Mesendoderm (in vitro differentiated cells): ENCODE results near the gene EPN2.

ENCODE experiments used
- DNase-seq: peaks from one replicate; pipeline ENCODE4 v3.0.0; 2013
- H2AK5ac ChIP-seq: 2 replicates; pipeline ENCODE4 v1.6.1; 2013; ENCODE audit warnings: low read length, inconsistent platforms
- H2BK120ac ChIP-seq: 2 replicates; pipeline ENCODE4 v1.6.1; 2013; ENCODE audit warnings: low read depth, mild to moderate bottlenecking, low read length, moderate library complexity, mixed read lengths
- H2BK15ac ChIP-seq: replicated peaks from 2 replicates; pipeline ENCODE4 v1.6.1; 2013; ENCODE audit warnings: low read depth, mild to moderate bottlenecking, moderate library complexity
- H2BK5ac ChIP-seq: 2 replicates; pipeline ENCODE4 v1.6.1; 2013; ENCODE audit warnings: low read length, inconsistent platforms
- H3K18ac ChIP-seq: 2 replicates; pipeline ENCODE4 v1.6.1; 2013; ENCODE audit warnings: mild to moderate bottlenecking, low read length, mixed read lengths
- H3K23ac ChIP-seq: one replicate; pipeline ENCODE4 v1.6.1; 2013; ENCODE audit warnings: low read length
- H3K27ac ChIP-seq: 2 replicates; pipeline ENCODE4 v1.5.1; 2013; ENCODE audit warnings: low read depth, mild to moderate bottlenecking, inconsistent platforms, low read length, moderate library complexity
- H3K27me3 ChIP-seq: 2 replicates; pipeline ENCODE4 v1.6.1; 2013; ENCODE audit warnings: low read length, control low read depth, mild to moderate bottlenecking, inconsistent platforms; ENCODE audit not compliant: insufficient read depth, poor library complexity
- H3K36me3 ChIP-seq: 2 replicates; pipeline ENCODE4 v1.6.1; 2013; ENCODE audit warnings: low read length, inconsistent platforms; ENCODE audit not compliant: control insufficient read depth, insufficient read depth
- H3K4ac ChIP-seq: one replicate; pipeline ENCODE4 v1.6.1; 2013; ENCODE audit warnings: low read depth, mild to moderate bottlenecking, low read length, moderate library complexity
- H3K4me1 ChIP-seq: 2 replicates; pipeline ENCODE4 v1.6.1; 2013; ENCODE audit warnings: low read depth, low read length, inconsistent platforms; ENCODE audit not compliant: control insufficient read depth
- H3K4me2 ChIP-seq: 2 replicates; pipeline ENCODE4 v1.6.1; 2013; ENCODE audit warnings: low read length
- H3K4me3 ChIP-seq: 2 replicates; pipeline ENCODE4 v1.5.1; 2013; ENCODE audit warnings: mild to moderate bottlenecking, low read length
- H3K56ac ChIP-seq: one replicate; pipeline ENCODE4 v1.6.1; 2013; ENCODE audit warnings: low read length
- H3K79me1 ChIP-seq: 2 replicates; pipeline ENCODE4 v1.6.1; 2013; ENCODE audit warnings: low read length, inconsistent platforms
- H3K79me2 ChIP-seq: 2 replicates; pipeline ENCODE4 v1.6.1; 2013; ENCODE audit warnings: mild to moderate bottlenecking, low read length; ENCODE audit not compliant: control insufficient read depth, insufficient read depth
- H3K9ac ChIP-seq: 2 replicates; pipeline ENCODE4 v1.6.1; 2013; ENCODE audit warnings: low read length, inconsistent platforms
- H4K5ac ChIP-seq: one replicate; pipeline ENCODE4 v1.6.1; 2013; ENCODE audit warnings: low read length
- H4K8ac ChIP-seq: one replicate; pipeline ENCODE4 v1.6.1; 2013; ENCODE audit warnings: low read depth, mild to moderate bottlenecking, control low read depth, low read length, moderate library complexity
- WGBS: extraction: QIAGEN DNeasy Blood & Tissue Kit; methylation state at CpG from one replicate; pipeline ENCODE4 v1.1.7; 2013; ENCODE audit warnings: low lambda C conversion rate, missing lambda C conversion rate; ENCODE audit not compliant: insufficient coverage; ENCODE audit errors: extremely low coverage; 5-methylcytosine and 5-hydroxymethylcytosine counted together

Gene EPN2

DNA sequence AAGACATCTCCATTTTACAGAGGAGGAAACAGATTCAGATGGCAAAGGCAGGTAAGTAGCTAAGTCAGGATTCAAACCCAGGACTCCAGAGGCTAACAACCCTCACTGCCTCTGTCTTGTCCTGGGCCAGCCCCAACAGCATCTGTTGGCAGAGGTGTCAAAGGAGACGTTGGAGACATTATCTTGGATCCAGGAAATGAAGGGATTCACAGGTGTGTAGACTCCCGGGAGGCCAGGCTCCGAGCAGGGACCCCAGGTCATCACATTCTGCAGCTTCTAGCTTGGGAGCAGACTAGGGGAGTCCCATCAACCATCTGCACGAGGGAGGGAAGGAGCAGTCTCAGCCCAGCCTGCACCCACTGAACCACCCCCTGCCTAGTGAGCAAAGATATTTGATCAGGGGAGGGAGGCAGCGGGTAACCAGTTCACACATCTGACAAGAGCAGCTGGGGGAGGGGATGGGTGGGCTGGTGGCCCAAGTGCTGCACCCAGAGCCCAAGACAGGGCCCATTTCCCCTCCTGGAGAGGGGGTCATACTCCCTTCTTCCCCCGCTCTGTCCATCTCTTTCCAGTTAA, 126.4 kb downstream of the EPN2 start:
- no peak overlapping the region for H2AK5ac ChIP-seq
- H4K5ac ChIP-seq = no peak overlapping the region
- no peak overlapping the region for H3K27ac ChIP-seq
- peak overlapping the region; percentile 35 for H2BK5ac ChIP-seq
- H3K4me3 ChIP-seq = no peak overlapping the region
- no peaks in the 10 kb centered on the region for H3K79me2 ChIP-seq
- H2BK15ac ChIP-seq = no peak overlapping the region
- peaks cover under 1% of the 10 kb centered on the region for H3K36me3 ChIP-seq
- WGBS = no CpG with 5 or more reads among the region's 6 CpGs
- H3K18ac ChIP-seq = peak overlapping the region; percentile 16
- H3K56ac ChIP-seq = peak overlapping the region; percentile 62
- H3K4me1 ChIP-seq = peaks cover 10% of the 10 kb centered on the region
- DNase-seq = no peak
- H2BK120ac ChIP-seq = no peak overlapping the region
- peak overlapping the region; percentile 41 for H3K4ac ChIP-seq
- H3K79me1 ChIP-seq = peaks cover 6% of the 10 kb centered on the region
- no peaks in the 10 kb centered on the region for H3K27me3 ChIP-seq
- H4K8ac ChIP-seq = no peak overlapping the region
- peak overlapping the region; percentile 10 for H3K9ac ChIP-seq
- H3K4me2 ChIP-seq = no peak overlapping the region
- no peak overlapping the region for H3K23ac ChIP-seq

DNA sequence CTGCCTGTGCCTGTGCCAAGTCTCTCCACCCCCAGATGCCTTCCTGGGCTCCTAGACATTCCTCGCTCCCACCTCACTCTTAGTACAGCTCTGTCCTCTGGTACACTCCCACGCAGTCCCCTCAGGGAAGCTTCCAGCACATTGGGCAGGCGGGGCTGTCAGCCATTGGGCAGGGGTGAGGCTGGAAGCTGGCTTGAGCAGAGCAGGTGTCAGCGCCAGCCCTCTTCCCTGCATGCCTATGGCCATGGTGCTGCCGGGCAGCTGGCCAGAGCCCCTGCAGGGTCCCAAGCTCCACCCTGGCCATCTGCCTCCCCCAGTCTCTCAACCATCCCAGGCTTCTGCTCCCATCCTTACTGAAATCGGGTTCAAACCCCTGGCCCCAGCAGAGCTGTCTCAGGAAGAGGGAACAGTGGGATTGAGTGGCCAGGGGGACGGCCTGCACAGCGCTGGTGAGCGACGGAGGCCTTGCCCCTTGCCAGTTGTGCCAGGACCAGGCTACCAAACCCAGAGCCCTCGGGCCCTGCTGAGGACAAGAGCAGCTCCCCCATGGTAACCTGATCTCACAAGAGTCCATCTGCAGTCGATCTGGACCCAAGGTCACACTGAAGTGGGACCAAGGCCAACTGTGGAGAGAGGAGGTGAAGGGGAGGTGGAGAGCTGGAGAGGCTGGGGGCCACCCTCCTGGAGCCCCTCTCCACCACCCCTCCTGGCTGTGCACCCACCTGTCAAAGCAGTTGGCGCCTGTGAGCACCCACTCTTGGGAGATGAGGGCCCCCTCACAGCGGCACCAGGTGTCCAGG, 127.7 kb downstream of the EPN2 start:
- no peak overlapping the region for H2BK120ac ChIP-seq
- H2BK15ac ChIP-seq = no peak overlapping the region
- no peak overlapping the region for H4K8ac ChIP-seq
- H3K4me1 ChIP-seq = peaks cover 10% of the 10 kb centered on the region
- H2AK5ac ChIP-seq = peak overlapping the region; percentile 76
- H3K4me2 ChIP-seq = no peak overlapping the region
- no peak overlapping the region for H3K27ac ChIP-seq
- peak overlapping the region; percentile 28 for H2BK5ac ChIP-seq
- no peak for DNase-seq
- H3K27me3 ChIP-seq = no peaks in the 10 kb centered on the region
- no peak overlapping the region for H3K4me3 ChIP-seq
- H3K36me3 ChIP-seq = no peaks in the 10 kb centered on the region
- WGBS = no CpG with 5 or more reads among the region's 14 CpGs
- peaks cover 6% of the 10 kb centered on the region for H3K79me1 ChIP-seq
- H3K18ac ChIP-seq = no peak overlapping the region
- H3K9ac ChIP-seq = no peak overlapping the region
- peak overlapping the region; percentile 37 for H3K56ac ChIP-seq
- no peak overlapping the region for H3K4ac ChIP-seq
- H4K5ac ChIP-seq = no peak overlapping the region
- no peaks in the 10 kb centered on the region for H3K79me2 ChIP-seq
- H3K23ac ChIP-seq = peak overlapping the region; percentile 45

DNA sequence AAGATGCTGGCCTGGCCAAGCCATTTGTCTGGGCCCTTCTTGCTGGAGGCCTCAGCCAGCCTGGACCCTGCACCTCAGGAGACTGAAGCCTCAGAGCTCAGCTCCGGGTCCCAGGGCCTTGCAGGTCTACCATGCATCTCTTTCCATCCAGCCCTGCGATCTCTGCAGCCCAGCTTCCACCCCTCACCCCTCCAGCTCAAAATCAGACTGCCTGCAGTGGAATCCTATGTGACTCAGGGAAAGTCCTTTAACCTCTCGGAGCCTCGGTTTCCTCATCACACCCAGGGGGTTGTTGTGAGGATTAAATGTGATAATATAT, 128.3 kb downstream of the EPN2 start:
- Histone ChIP-seq H3K23ac (no peak overlapping the region), H2BK120ac (no peak overlapping the region), H3K27ac (no peak overlapping the region), H3K18ac (no peak overlapping the region), H4K8ac (no peak overlapping the region), H2AK5ac (peak overlapping the region; percentile 78), H3K4ac (no peak overlapping the region), H3K56ac (no peak overlapping the region), H2BK5ac (no peak overlapping the region), H3K4me2 (no peak overlapping the region), H3K79me2 (no peaks in the 10 kb centered on the region), H3K9ac (no peak overlapping the region), H3K36me3 (no peaks in the 10 kb centered on the region), H4K5ac (no peak overlapping the region), H3K4me1 (peaks cover 10% of the 10 kb centered on the region), H2BK15ac (no peak overlapping the region), H3K27me3 (no peaks in the 10 kb centered on the region), H3K4me3 (no peak overlapping the region), H3K79me1 (peaks cover 6% of the 10 kb centered on the region)
- no peak for DNase-seq
- WGBS = no CpG with 5 or more reads among the region's 4 CpGs

DNA sequence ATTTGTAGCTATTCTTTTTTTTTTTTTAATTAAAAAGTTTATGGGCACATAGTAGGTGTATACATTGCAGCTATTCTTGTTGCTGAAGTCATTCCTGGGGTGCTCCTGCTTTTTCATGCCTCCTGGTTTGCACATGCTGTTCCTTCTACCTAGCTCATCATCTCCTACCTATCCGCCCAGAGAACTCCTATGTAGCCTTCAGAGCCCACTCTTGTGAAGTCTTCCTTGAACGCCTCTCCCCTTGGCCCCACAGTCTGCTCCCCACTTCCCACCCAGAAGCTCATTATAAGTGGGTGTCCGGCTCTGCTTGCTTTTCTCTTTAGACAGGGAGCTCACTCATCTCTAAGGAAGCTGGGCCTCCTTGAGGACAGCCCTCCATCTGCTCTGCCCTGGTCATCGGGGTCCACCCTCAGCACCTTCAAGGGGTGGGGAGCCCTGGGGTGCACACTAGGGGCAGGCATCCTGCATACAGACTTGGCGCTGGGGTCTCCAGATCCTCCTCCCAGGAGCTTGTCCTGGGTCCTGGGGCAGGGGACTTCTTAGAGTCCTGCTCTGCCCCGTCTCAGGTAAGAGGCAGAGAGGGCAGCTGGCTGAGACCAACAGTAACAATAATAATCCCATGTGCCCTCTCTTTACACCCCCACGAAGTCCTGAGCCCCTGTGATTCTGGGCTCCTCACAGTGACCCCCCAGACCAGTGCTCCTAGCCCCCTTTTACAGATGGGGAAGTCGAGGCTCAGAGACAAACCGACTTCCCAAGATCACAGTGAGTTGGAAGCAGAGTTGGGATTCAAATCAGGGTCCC, 128.9 kb downstream of the EPN2 start:
- Histone ChIP-seq H3K79me2 (no peaks in the 10 kb centered on the region), H4K5ac (no peak overlapping the region), H4K8ac (no peak overlapping the region), H3K4me3 (no peak overlapping the region), H3K9ac (no peak overlapping the region), H3K27me3 (no peaks in the 10 kb centered on the region), H3K18ac (no peak overlapping the region), H3K4me1 (peaks cover 10% of the 10 kb centered on the region), H3K56ac (no peak overlapping the region), H2AK5ac (no peak overlapping the region), H2BK5ac (no peak overlapping the region), H2BK120ac (no peak overlapping the region), H2BK15ac (no peak overlapping the region), H3K79me1 (peaks cover 6% of the 10 kb centered on the region), H3K23ac (no peak overlapping the region), H3K4me2 (no peak overlapping the region), H3K4ac (no peak overlapping the region), H3K36me3 (no peaks in the 10 kb centered on the region), H3K27ac (no peak overlapping the region)
- no peak for DNase-seq
- no CpG with 5 or more reads among the region's 9 CpGs for WGBS

DNA sequence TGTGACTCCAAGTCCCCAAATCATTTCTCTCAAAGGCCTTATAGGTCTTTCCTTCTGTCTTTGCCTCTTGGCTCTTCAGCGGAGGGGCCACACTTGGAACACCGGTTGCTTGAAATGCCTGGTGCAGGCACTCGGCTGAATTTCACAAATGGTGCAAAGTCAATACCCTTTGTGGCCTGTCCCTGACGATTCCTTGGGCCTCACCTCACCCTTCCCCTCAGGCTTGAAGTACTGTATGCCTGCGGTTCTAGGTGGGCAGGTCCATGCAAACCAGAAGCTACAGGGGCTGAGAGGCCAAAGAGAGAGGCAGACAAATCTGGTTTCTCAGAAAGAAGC, 129.4 kb downstream of the EPN2 start:
- DNase-seq = no peak

More for the DNA sequence above, 129.4 kb downstream of the EPN2 start:
- Histone ChIP-seq H3K4me2 (no peak overlapping the region), H2BK5ac (no peak overlapping the region), H3K36me3 (no peaks in the 10 kb centered on the region), H3K23ac (no peak overlapping the region), H3K27ac (no peak overlapping the region), H2AK5ac (no peak overlapping the region), H4K5ac (no peak overlapping the region), H2BK120ac (no peak overlapping the region), H3K9ac (no peak overlapping the region), H3K56ac (peak overlapping the region; percentile 56), H3K27me3 (no peaks in the 10 kb centered on the region), H3K4me1 (peaks cover 10% of the 10 kb centered on the region), H3K79me1 (peaks cover 6% of the 10 kb centered on the region), H3K79me2 (no peaks in the 10 kb centered on the region), H3K18ac (no peak overlapping the region), H2BK15ac (no peak overlapping the region), H3K4me3 (no peak overlapping the region), H4K8ac (no peak overlapping the region), H3K4ac (no peak overlapping the region)
- no CpG with 5 or more reads among the region's 5 CpGs for WGBS
